Ishikawa (cell line): ENCODE data around the gene HMCN1.

Experiments
- CREB1 ChIP-seq: IDR thresholded peaks from 2 replicates; pipeline ENCODE4 v1.6.1; 2012; ENCODE audit warnings: low read depth
- EGR1 ChIP-seq: IDR thresholded peaks from 2 replicates; pipeline ENCODE4 v1.6.1; 2012
- FOXM1 ChIP-seq: IDR thresholded peaks from 2 replicates; pipeline ENCODE4 v1.6.1; 2012; ENCODE audit warnings: low read depth, borderline replicate concordance
- MAX ChIP-seq: IDR thresholded peaks from 2 replicates; pipeline ENCODE4 v1.6.1; 2012
- REST ChIP-seq: IDR thresholded peaks from 2 replicates; pipeline ENCODE4 v1.6.1; 2012; ENCODE audit warnings: low read depth, mild to moderate bottlenecking
- TAF1 ChIP-seq: IDR thresholded peaks from 2 replicates; pipeline ENCODE4 v1.6.1; 2012; ENCODE audit warnings: low read depth, mild to moderate bottlenecking

- no peak for TF ChIP-seq MAX
- no peak for TF ChIP-seq CREB1
- TF ChIP-seq FOXM1 = no peak
- TF ChIP-seq REST = no peak
- TF ChIP-seq EGR1 = no peak
- no peak for TF ChIP-seq TAF1
Observed at GRCh38 chr1:186155594-186155993, 421.4 kb downstream of the HMCN1 start.
